ENCODE data around the gene NSUN3. TPM values are rescaled to one million over a fixed set of nuclear protein-coding genes. Genes with fewer than 3 reads are reported as not detected.

The NSUN3 gene
- total and polyA plus RNA-seq, 2 of the 8 experiments (the other 6 are each of a cell fraction or from before 2014, with no cell fraction given) = 2.1 to 5.1 TPM

DNA sequence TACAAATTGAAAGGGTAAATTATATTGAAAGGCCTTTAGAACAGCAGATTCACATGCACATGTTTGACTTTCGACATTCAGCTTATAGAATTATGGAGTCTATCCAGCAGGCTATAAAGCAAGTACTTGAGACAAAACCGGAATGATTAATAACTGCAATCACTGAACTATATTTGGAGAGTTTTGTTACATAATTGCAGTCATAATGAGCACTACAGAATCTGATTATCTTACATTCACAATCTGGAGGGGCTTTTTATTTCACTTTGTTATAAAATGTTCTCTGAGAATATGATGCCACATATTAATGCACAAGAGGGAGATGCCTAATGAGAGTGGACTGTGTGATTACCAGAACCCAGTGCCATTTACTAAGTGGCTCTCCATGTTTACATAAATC, 64.3 kb downstream of the NSUN3 start:
- Histone ChIP-seq H3K79me1 (ENCODE audit: low read depth, low read length) (no peaks in the 10 kb centered on the region), H4K20me1 (replicated peaks in 1 of 2; ENCODE audit: control insufficient read depth in 1 of 2, insufficient read depth in 2 of 2, low read length in 2 of 2) (no peaks in the 10 kb centered on the region), H2BK5ac (ENCODE audit: low read depth, low read length) (no peak overlapping the region), H3K4me1 (replicated peaks in 1 of 4; ENCODE audit: control insufficient read depth in 3 of 4, insufficient read depth in 4 of 4, low read length in 3 of 4) (peaks cover 0 to 3% (median under 1%) of the 10 kb centered on the region in 4 experiments; a peak in 2 of 7 replicates), H3K14ac (ENCODE audit: insufficient read length) (no peak overlapping the region), H3K4ac (replicated peaks; ENCODE audit: insufficient read length, low read depth, low read length) (no peak overlapping the region), H2BK15ac (ENCODE audit: low read length) (no peak overlapping the region), H3K56ac (replicated peaks; ENCODE audit: insufficient read length, low read depth, low read length) (no peak overlapping the region), H3K23me2 (ENCODE audit: low read depth, low read length) (no peaks in the 10 kb centered on the region; the same call in 1 of the 2 replicates), H3K9ac (replicated peaks in 1 of 4; ENCODE audit: extremely low read depth in 1 of 4, low read depth in 3 of 4, low read length in 3 of 4) (no peak overlapping the region), H3K4me3 (ENCODE audit: extremely low read depth in 1 of 4, insufficient read depth in 2 of 4, low read depth in 3 of 4, low read length in 4 of 4) (no peak overlapping the region), H4K91ac (replicated peaks; ENCODE audit: insufficient read length, low read length) (no peak overlapping the region), H2BK120ac (replicated peaks; ENCODE audit: low read depth, low read length) (no peak overlapping the region), H4K8ac (ENCODE audit: extremely low read depth, insufficient read depth, low read length) (no peak overlapping the region), H2BK12ac (ENCODE audit: low read depth, low read length) (no peak overlapping the region), H3K18ac (ENCODE audit: extremely low read depth, low read length) (no peak overlapping the region), H3K27ac (ENCODE audit: low read depth, low read length) (no peak overlapping the region), H4K5ac (ENCODE audit: insufficient read length, low read depth, low read length) (no peak overlapping the region), H2AK5ac (ENCODE audit: low read depth, low read length) (no peak overlapping the region), H3K4me2 (ENCODE audit: insufficient read depth in 1 of 2, low read depth in 2 of 2, low read length in 2 of 2) (no peak overlapping the region), H2AFZ (ENCODE audit: low read length) (no peak overlapping the region), H2BK20ac (ENCODE audit: low read length) (no peak overlapping the region), H3K9me3 (ENCODE audit: insufficient read depth in 2 of 2, low read depth in 1 of 2, low read length in 1 of 2) (no peaks in the 10 kb centered on the region), H3K27me3 (replicated peaks in 1 of 4; ENCODE audit: control insufficient read depth in 3 of 4, extremely low read depth in 1 of 4, insufficient read depth in 3 of 4, low read length in 3 of 4) (no peaks in the 10 kb centered on the region), H3K79me2 (ENCODE audit: control insufficient read depth in 1 of 2, insufficient read depth in 2 of 2, low read length in 2 of 2) (no peaks in the 10 kb centered on the region), H3K36me3 (ENCODE audit: control insufficient read depth in 2 of 4, insufficient read depth in 4 of 4, low read length in 3 of 4) (no peaks in the 10 kb centered on the region; a peak in 2 of 8 replicates), H3K23ac (ENCODE audit: insufficient read length) (no peak overlapping the region)
- WGBS, 2 experiments (ENCODE audit: extremely low coverage in 1 of 2, insufficient coverage in 1 of 2, insufficient read length in 1 of 2, insufficient replicate concordance in 2 of 2, low coverage in 1 of 2, low lambda C conversion rate in 2 of 2, missing lambda C conversion rate in 1 of 2) = 98% methylated on average over 2 of the region's 2 CpGs; no CpG with 5 or more reads in 1 of the 2 experiments
- DNase-seq (ENCODE audit: low read depth in 1 of 2, low spot score in 2 of 2) = no peak
- ChIA-PET CTCF (ENCODE audit: partially characterized antibody) (no interaction called here), POLR2A (ENCODE audit: partially characterized antibody) (no interaction called here)
- no peak for FAIRE-seq
- no peak for TF ChIP-seq PHF8 (conservative IDR thresholded peaks at IDR 0.05; ENCODE audit: low read depth, low read length)
